K562 (cell line): ENCODE measurements around the gene MTMR3. TPM values are rescaled to one million over a fixed set of nuclear protein-coding genes. Genes with fewer than 3 reads are reported as not detected.

Source experiments
- AFF1 ChIP-seq, 2 experiments: fragments of 450-650 bp; IDR thresholded peaks; 2 replicates each; pipeline ENCODE4 v1.6.1; 2018; ENCODE audit warnings: mild to moderate bottlenecking in 2 of 2, low read depth in 1 of 2; ENCODE audit not compliant: partially characterized antibody in 2 of 2
- MXD1 ChIP-seq: fragments of 250-450 bp; sonication (Bioruptor Pico); IDR thresholded peaks from 2 replicates; pipeline ENCODE4 v1.8.0; 2021; ENCODE audit warnings: borderline replicate concordance, mild to moderate bottlenecking, moderate library complexity; ENCODE audit not compliant: poor library complexity, severe bottlenecking
- SMAD1 ChIP-seq: fragments of 150-350 bp; IDR thresholded peaks from 2 replicates; pipeline ENCODE4 v1.6.1; 2014; ENCODE audit warnings: low read length, low read depth; ENCODE audit not compliant: partially characterized antibody
- ZBTB12 ChIP-seq: fragments of 250-450 bp; sonication (Bioruptor Pico); IDR thresholded peaks from 2 replicates; pipeline ENCODE4 v1.4.0; 2020
- ZBTB40 ChIP-seq, 2 experiments: fragments of 450-650 bp in 1 of 2; sonication (generic) in 1 of 2; formaldehyde crosslinking in 1 of 2; IDR thresholded peaks; 2 replicates each; pipeline versions ENCODE4 v1.7.1 to v1.9.0; 2016 to 2022; ENCODE audit warnings: inconsistent platforms in 1 of 2, mild to moderate bottlenecking in 1 of 2, missing genetic modification reagents in 1 of 2
- polyA plus RNA-seq, 8 experiments: library from polyadenylated mRNA; depleted of rRNA in 4 of 8; stranded (reverse) in 5 of 8; unstranded in 3 of 8; fragments of >200 nt; fragmentation: Nextera tagmentation in 2 of 8; fragmentation: Illumina TruSeq in 1 of 8; extraction: Ambion mirVana in 2 of 8; extraction: Trizol in 1 of 8; gene quantifications; 2 replicates each; pipeline versions ENCODE4 v1.2.1 to v1.2.3, GENCODE V29; 2011 to 2014; ENCODE audit warnings: inconsistent platforms in 1 of 8, missing spikeins in 1 of 8
- total RNA-seq, 7 experiments: library from RNA; depleted of rRNA in 6 of 7; stranded (reverse); fragments of >200 nt in 6 of 7; fragmentation: Illumina TruSeq in 2 of 7; extraction: Trizol in 2 of 7; gene quantifications; 2 replicates each; pipeline versions ENCODE4 v1.2.1 to v1.2.3, GENCODE V29; 2011 to 2021; ENCODE audit warnings: low replicate concordance in 1 of 7

Gene MTMR3
- total and polyA plus RNA-seq, 9 of the 15 experiments (the other 6 are each of a cell fraction or from before 2014, with no cell fraction given) = 1.6 to 13.7 (median 7.9) TPM

GRCh38 chr22:30054764-30055069 is 171.7 kb downstream of the MTMR3 start (continued):
- no peak for TF ChIP-seq AFF1 (IDR thresholded peaks at IDR 0.05; ENCODE audit: low read depth in 1 of 2, partially characterized antibody in 2 of 2)
- TF ChIP-seq ZBTB12 (CRISPR knock-in tag) = no peak
- no peak for TF ChIP-seq ZBTB40 (IDR thresholded peaks at IDR 0.05)
- no peak for TF ChIP-seq ZBTB40 (CRISPR knock-in tag; IDR thresholded peaks at IDR 0.05)
- TF ChIP-seq MXD1 (CRISPR knock-in tag) = no peak
- TF ChIP-seq SMAD1 = no peak
